Measurements from ENCODE around the gene BCKDHB. TPM values are rescaled to one million over a fixed set of nuclear protein-coding genes. Genes with fewer than 3 reads are reported as not detected.
"Not testable (repeated sequence)": the region's sequence is repeated elsewhere in the genome, so short reads cannot be mapped to it uniquely, and the experiment has no call there.

Gene BCKDHB
- total RNA-seq, 2 experiments from 2014 or later: 15.3 to 17.5 TPM

- no peak for DNase-seq
- H3K4me3 Mint-ChIP-seq: no peak overlapping the region
- H3K27ac Mint-ChIP-seq: no peak overlapping the region
- H3K9me3 Mint-ChIP-seq: peaks cover 3% of the 10 kb centered on the region
- peaks cover 20% of the 10 kb centered on the region for H3K36me3 Mint-ChIP-seq
- no peaks in the 10 kb centered on the region for H3K27me3 Mint-ChIP-seq
- H3K4me1 Mint-ChIP-seq: peaks cover 9% of the 10 kb centered on the region
These were observed 180.6 kb downstream of the BCKDHB start for GRCh38 chr6:80287112-80287511.

- Mint-ChIP-seq H3K4me3 (no peak overlapping the region), H3K27me3 (no peaks in the 10 kb centered on the region), H3K4me1 (peaks cover 9% of the 10 kb centered on the region), H3K9me3 (peaks cover 6% of the 10 kb centered on the region), H3K36me3 (peaks cover 24% of the 10 kb centered on the region), H3K27ac (no peak overlapping the region)
- DNase-seq: no peak
These were observed 181.1 kb downstream of the BCKDHB start for GRCh38 chr6:80287607-80288006.

GRCh38 chr6:80289727-80290126 lies 183.3 kb downstream of the BCKDHB start:
- Mint-ChIP-seq H3K9me3 (peaks cover 20% of the 10 kb centered on the region), H3K4me1 (no peaks in the 10 kb centered on the region), H3K4me3 (no peak overlapping the region), H3K36me3 (peaks cover 40% of the 10 kb centered on the region), H3K27ac (no peak overlapping the region), H3K27me3 (no peaks in the 10 kb centered on the region)
- DNase-seq: no peak

GRCh38 chr6:80294531-80294930 lies 188.1 kb downstream of the BCKDHB start:
- not testable (repeated sequence) for H3K27me3 Mint-ChIP-seq, H3K27ac Mint-ChIP-seq, DNase-seq, H3K4me1 Mint-ChIP-seq, H3K4me3 Mint-ChIP-seq
- H3K36me3 Mint-ChIP-seq: peaks cover 46% of the 10 kb centered on the region
- H3K9me3 Mint-ChIP-seq: peaks cover 27% of the 10 kb centered on the region

GRCh38 chr6:80302716-80303115 lies 196.2 kb downstream of the BCKDHB start:
- no peak for DNase-seq
- no peak overlapping the region for H3K4me3 Mint-ChIP-seq
- no peak overlapping the region for H3K27ac Mint-ChIP-seq
- no peaks in the 10 kb centered on the region for H3K27me3 Mint-ChIP-seq
- peaks cover 4% of the 10 kb centered on the region for H3K9me3 Mint-ChIP-seq
- H3K36me3 Mint-ChIP-seq: peaks cover 10% of the 10 kb centered on the region
- no peaks in the 10 kb centered on the region for H3K4me1 Mint-ChIP-seq

- H3K27ac Mint-ChIP-seq: no peak overlapping the region
- H3K4me3 Mint-ChIP-seq: no peak overlapping the region
- no peaks in the 10 kb centered on the region for H3K27me3 Mint-ChIP-seq
- peaks cover 5% of the 10 kb centered on the region for H3K9me3 Mint-ChIP-seq
- no peaks in the 10 kb centered on the region for H3K4me1 Mint-ChIP-seq
- DNase-seq: no peak
- peaks cover 6% of the 10 kb centered on the region for H3K36me3 Mint-ChIP-seq
These were observed 197.5 kb downstream of the BCKDHB start for GRCh38 chr6:80304014-80304413.

GRCh38 chr6:80314531-80314930 lies 208.1 kb downstream of the BCKDHB start:
- no peak overlapping the region for H3K4me3 Mint-ChIP-seq
- no peak overlapping the region for H3K27ac Mint-ChIP-seq
- DNase-seq: no peak
- no peaks in the 10 kb centered on the region for H3K4me1 Mint-ChIP-seq
- no peaks in the 10 kb centered on the region for H3K27me3 Mint-ChIP-seq
- H3K36me3 Mint-ChIP-seq: peaks cover 30% of the 10 kb centered on the region
- H3K9me3 Mint-ChIP-seq: peaks cover 18% of the 10 kb centered on the region

- Mint-ChIP-seq H3K4me1 (no peaks in the 10 kb centered on the region), H3K27me3 (no peaks in the 10 kb centered on the region), H3K36me3 (peaks cover 15% of the 10 kb centered on the region), H3K27ac (no peak overlapping the region), H3K9me3 (peaks cover 17% of the 10 kb centered on the region), H3K4me3 (no peak overlapping the region)
- DNase-seq: no peak
These were observed 210.3 kb downstream of the BCKDHB start for GRCh38 chr6:80316686-80317231.

GRCh38 chr6:80319196-80319595 lies 212.7 kb downstream of the BCKDHB start:
- Mint-ChIP-seq H3K27me3 (no peaks in the 10 kb centered on the region), H3K4me3 (no peak overlapping the region), H3K27ac (no peak overlapping the region), H3K9me3 (no peaks in the 10 kb centered on the region), H3K4me1 (no peaks in the 10 kb centered on the region), H3K36me3 (peaks cover 1% of the 10 kb centered on the region)
- no peak for DNase-seq

- H3K27me3 Mint-ChIP-seq: no peaks in the 10 kb centered on the region
- H3K9me3 Mint-ChIP-seq: no peaks in the 10 kb centered on the region
- no peaks in the 10 kb centered on the region for H3K4me1 Mint-ChIP-seq
- no peak overlapping the region for H3K4me3 Mint-ChIP-seq
- H3K27ac Mint-ChIP-seq: no peak overlapping the region
- no peak for DNase-seq
- no peaks in the 10 kb centered on the region for H3K36me3 Mint-ChIP-seq
These were observed 214.5 kb downstream of the BCKDHB start for GRCh38 chr6:80321011-80321410.

- H3K9me3 Mint-ChIP-seq: no peaks in the 10 kb centered on the region
- H3K27me3 Mint-ChIP-seq: no peaks in the 10 kb centered on the region
- DNase-seq: no peak
- H3K36me3 Mint-ChIP-seq: no peaks in the 10 kb centered on the region
- no peak overlapping the region for H3K27ac Mint-ChIP-seq
- H3K4me3 Mint-ChIP-seq: no peak overlapping the region
- H3K4me1 Mint-ChIP-seq: peaks cover 1% of the 10 kb centered on the region
These were observed 219.3 kb downstream of the BCKDHB start for GRCh38 chr6:80325742-80326141.

- H3K27ac Mint-ChIP-seq: no peak overlapping the region
- H3K4me1 Mint-ChIP-seq: peaks cover 1% of the 10 kb centered on the region
- no peaks in the 10 kb centered on the region for H3K36me3 Mint-ChIP-seq
- DNase-seq: no peak
- no peaks in the 10 kb centered on the region for H3K27me3 Mint-ChIP-seq
- H3K9me3 Mint-ChIP-seq: no peaks in the 10 kb centered on the region
- no peak overlapping the region for H3K4me3 Mint-ChIP-seq
These were observed 222.2 kb downstream of the BCKDHB start for GRCh38 chr6:80328652-80329051.

GRCh38 chr6:80329496-80329895 lies 223.0 kb downstream of the BCKDHB start:
- Mint-ChIP-seq H3K27ac (no peak overlapping the region), H3K27me3 (no peaks in the 10 kb centered on the region)

GRCh38 chr6:80330961-80331360 lies 224.5 kb downstream of the BCKDHB start:
- no peak overlapping the region for H3K27ac Mint-ChIP-seq
- no peaks in the 10 kb centered on the region for H3K9me3 Mint-ChIP-seq
- no peaks in the 10 kb centered on the region for H3K27me3 Mint-ChIP-seq
- no peak for DNase-seq
- no peak overlapping the region for H3K4me3 Mint-ChIP-seq
- peaks cover 1% of the 10 kb centered on the region for H3K4me1 Mint-ChIP-seq
- no peaks in the 10 kb centered on the region for H3K36me3 Mint-ChIP-seq

More at GRCh38 chr6:80329496-80329895, 223.0 kb downstream of the BCKDHB start:
- DNase-seq: no peak
- Mint-ChIP-seq H3K4me3 (no peak overlapping the region), H3K9me3 (no peaks in the 10 kb centered on the region), H3K4me1 (peaks cover 1% of the 10 kb centered on the region), H3K36me3 (no peaks in the 10 kb centered on the region)

GRCh38 chr6:80331522-80331921 lies 225.1 kb downstream of the BCKDHB start:
- DNase-seq: no peak
- H3K36me3 Mint-ChIP-seq: no peaks in the 10 kb centered on the region
- peaks cover 1% of the 10 kb centered on the region for H3K4me1 Mint-ChIP-seq
- no peak overlapping the region for H3K4me3 Mint-ChIP-seq
- H3K27ac Mint-ChIP-seq: no peak overlapping the region
- no peaks in the 10 kb centered on the region for H3K9me3 Mint-ChIP-seq
- no peaks in the 10 kb centered on the region for H3K27me3 Mint-ChIP-seq

- Mint-ChIP-seq H3K9me3 (no peaks in the 10 kb centered on the region), H3K36me3 (no peaks in the 10 kb centered on the region), H3K4me1 (peaks cover 1% of the 10 kb centered on the region), H3K4me3 (no peak overlapping the region), H3K27ac (no peak overlapping the region), H3K27me3 (no peaks in the 10 kb centered on the region)
- no peak for DNase-seq
These were observed 225.5 kb downstream of the BCKDHB start for GRCh38 chr6:80331974-80332373.
